ENCODE data around the gene CLEC9A. TPM values are rescaled to one million over a fixed set of nuclear protein-coding genes. Genes with fewer than 3 reads are reported as not detected.

CLEC9A gene
- total and polyA plus RNA-seq, 10 of the 15 experiments (the other 5 are each of a cell fraction or from before 2014, with no cell fraction given), result not detected

DNA sequence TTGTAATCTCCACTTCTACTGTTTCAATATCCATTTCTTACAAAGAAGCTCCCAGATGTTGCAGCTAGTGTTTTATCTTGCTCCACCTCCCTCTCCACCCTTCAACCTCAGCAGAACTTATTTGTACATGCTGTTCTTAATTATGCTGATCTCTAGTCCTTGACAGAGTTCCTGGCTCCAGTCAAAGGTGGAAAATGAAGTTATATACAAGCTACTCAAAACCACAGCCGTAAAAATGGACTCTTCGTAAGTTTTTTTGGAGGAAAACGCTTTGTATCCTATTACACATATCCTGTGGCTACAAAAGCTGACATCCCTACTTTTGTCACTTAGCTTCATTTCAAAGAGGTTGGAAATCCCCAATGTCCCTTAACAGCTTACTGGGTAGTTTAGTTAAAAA, 67.0 kb downstream of the CLEC9A start:
- no peaks in the 10 kb centered on the region for H3K79me2 ChIP-seq (ENCODE audit: control insufficient read depth, insufficient read depth, low read length)
- no peak overlapping the region for H2AFZ ChIP-seq (ENCODE audit: control insufficient read depth, low read depth, low read length)
- no peak overlapping the region for H3K4me3 ChIP-seq
- no peak overlapping the region for H3K9ac ChIP-seq (ENCODE audit: control insufficient read depth, insufficient read depth, low read length)
- no peak for FAIRE-seq
- TF ChIP-seq YY1 (IDR thresholded peaks at IDR 0.05; ENCODE audit: low read depth, low read length) (no peak), ZZZ3 (IDR thresholded peaks at IDR 0.05; ENCODE audit: control insufficient read depth, insufficient read length, low read depth) (no peak), CHD1 (IDR thresholded peaks at IDR 0.05; ENCODE audit: low read depth, low read length) (no peak), RELA (IDR thresholded peaks at IDR 0.05; ENCODE audit: borderline replicate concordance, partially characterized antibody) (no peak), IKZF2 (IDR thresholded peaks at IDR 0.05) (no peak), MEF2B (IDR thresholded peaks at IDR 0.05; ENCODE audit: partially characterized antibody, poor library complexity, severe bottlenecking) (no peak), FOXK2 (IDR thresholded peaks at IDR 0.05) (no peak), MYC (IDR thresholded peaks at IDR 0.05; ENCODE audit: insufficient read depth, insufficient read length, insufficient replicate concordance, low read length, severe bottlenecking) (no peak)
- TF ChIP-seq, protein P1, sequence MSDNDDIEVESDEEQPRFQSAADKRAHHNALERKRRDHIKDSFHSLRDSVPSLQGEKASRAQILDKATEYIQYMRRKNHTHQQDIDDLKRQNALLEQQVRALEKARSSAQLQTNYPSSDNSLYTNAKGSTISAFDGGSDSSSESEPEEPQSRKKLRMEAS (IDR thresholded peaks at IDR 0.05; ENCODE audit: low read depth, low read length), result no peak
- TF ChIP-seq, protein P2, sequence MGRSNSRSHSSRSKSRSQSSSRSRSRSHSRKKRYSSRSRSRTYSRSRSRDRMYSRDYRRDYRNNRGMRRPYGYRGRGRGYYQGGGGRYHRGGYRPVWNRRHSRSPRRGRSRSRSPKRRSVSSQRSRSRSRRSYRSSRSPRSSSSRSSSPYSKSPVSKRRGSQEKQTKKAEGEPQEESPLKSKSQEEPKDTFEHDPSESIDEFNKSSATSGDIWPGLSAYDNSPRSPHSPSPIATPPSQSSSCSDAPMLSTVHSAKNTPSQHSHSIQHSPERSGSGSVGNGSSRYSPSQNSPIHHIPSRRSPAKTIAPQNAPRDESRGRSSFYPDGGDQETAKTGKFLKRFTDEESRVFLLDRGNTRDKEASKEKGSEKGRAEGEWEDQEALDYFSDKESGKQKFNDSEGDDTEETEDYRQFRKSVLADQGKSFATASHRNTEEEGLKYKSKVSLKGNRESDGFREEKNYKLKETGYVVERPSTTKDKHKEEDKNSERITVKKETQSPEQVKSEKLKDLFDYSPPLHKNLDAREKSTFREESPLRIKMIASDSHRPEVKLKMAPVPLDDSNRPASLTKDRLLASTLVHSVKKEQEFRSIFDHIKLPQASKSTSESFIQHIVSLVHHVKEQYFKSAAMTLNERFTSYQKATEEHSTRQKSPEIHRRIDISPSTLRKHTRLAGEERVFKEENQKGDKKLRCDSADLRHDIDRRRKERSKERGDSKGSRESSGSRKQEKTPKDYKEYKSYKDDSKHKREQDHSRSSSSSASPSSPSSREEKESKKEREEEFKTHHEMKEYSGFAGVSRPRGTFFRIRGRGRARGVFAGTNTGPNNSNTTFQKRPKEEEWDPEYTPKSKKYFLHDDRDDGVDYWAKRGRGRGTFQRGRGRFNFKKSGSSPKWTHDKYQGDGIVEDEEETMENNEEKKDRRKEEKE (IDR thresholded peaks at IDR 0.05), result no peak
- TF ChIP-seq, protein P3, sequence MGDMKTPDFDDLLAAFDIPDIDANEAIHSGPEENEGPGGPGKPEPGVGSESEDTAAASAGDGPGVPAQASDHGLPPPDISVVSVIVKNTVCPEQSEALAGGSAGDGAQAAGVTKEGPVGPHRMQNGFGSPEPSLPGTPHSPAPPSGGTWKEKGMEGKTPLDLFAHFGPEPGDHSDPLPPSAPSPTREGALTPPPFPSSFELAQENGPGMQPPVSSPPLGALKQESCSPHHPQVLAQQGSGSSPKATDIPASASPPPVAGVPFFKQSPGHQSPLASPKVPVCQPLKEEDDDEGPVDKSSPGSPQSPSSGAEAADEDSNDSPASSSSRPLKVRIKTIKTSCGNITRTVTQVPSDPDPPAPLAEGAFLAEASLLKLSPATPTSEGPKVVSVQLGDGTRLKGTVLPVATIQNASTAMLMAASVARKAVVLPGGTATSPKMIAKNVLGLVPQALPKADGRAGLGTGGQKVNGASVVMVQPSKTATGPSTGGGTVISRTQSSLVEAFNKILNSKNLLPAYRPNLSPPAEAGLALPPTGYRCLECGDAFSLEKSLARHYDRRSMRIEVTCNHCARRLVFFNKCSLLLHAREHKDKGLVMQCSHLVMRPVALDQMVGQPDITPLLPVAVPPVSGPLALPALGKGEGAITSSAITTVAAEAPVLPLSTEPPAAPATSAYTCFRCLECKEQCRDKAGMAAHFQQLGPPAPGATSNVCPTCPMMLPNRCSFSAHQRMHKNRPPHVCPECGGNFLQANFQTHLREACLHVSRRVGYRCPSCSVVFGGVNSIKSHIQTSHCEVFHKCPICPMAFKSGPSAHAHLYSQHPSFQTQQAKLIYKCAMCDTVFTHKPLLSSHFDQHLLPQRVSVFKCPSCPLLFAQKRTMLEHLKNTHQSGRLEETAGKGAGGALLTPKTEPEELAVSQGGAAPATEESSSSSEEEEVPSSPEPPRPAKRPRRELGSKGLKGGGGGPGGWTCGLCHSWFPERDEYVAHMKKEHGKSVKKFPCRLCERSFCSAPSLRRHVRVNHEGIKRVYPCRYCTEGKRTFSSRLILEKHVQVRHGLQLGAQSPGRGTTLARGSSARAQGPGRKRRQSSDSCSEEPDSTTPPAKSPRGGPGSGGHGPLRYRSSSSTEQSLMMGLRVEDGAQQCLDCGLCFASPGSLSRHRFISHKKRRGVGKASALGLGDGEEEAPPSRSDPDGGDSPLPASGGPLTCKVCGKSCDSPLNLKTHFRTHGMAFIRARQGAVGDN (IDR thresholded peaks at IDR 0.05), result no peak
- TF ChIP-seq, protein P4, sequence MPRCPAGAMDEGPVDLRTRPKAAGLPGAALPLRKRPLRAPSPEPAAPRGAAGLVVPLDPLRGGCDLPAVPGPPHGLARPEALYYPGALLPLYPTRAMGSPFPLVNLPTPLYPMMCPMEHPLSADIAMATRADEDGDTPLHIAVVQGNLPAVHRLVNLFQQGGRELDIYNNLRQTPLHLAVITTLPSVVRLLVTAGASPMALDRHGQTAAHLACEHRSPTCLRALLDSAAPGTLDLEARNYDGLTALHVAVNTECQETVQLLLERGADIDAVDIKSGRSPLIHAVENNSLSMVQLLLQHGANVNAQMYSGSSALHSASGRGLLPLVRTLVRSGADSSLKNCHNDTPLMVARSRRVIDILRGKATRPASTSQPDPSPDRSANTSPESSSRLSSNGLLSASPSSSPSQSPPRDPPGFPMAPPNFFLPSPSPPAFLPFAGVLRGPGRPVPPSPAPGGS (IDR thresholded peaks at IDR 0.05; ENCODE audit: borderline replicate concordance, insufficient read depth, low read depth, low read length, poor library complexity, severe bottlenecking), result no peak
- intact Hi-C loops (cut with micrococcal nuclease; ENCODE audit: unreplicated experiment) (no loop called here), in situ Hi-C loops (cut with MboI) (no loop called here)
- RAD21 ChIA-PET (ENCODE audit: unreplicated experiment), result no interaction called here
- DNase-seq (ENCODE audit: low read depth, low spot score), result no peak
- POLR2A ChIA-PET, result no interaction called here
- CTCF ChIA-PET, result interaction anchor here (0.6 to 2.4 kb wide), 5 partner anchors 36 to 176 kb away, joined by 3 to 5 read pairs (median 3); no protein-coding TSS in a partner anchor
- SMC1A ChIA-PET (ENCODE audit: uncharacterized antibody, unreplicated experiment), result interaction anchor here (0.8 to 1.8 kb wide), 3 partner anchors 17 to 33 kb away, joined by 3 to 4 read pairs (median 3); partner anchors contain the start of gene CLEC7A
- H4K20me1 ChIP-seq (ENCODE audit: control insufficient read depth, insufficient read depth), result no peaks in the 10 kb centered on the region
- H3K4me1 ChIP-seq (ENCODE audit: control insufficient read depth, insufficient read depth, low read length), result no peaks in the 10 kb centered on the region
- H3K9me3 ChIP-seq (replicated peaks; ENCODE audit: control insufficient read depth, insufficient read depth, low read length), result no peaks in the 10 kb centered on the region
- no TSS peak for BruUV-seq (replicated peaks)
- H3K27me3 ChIP-seq (replicated peaks in 1 of 2; ENCODE audit: control insufficient read depth in 2 of 2, insufficient read depth in 2 of 2, low read length in 1 of 2), result no peaks in the 10 kb centered on the region
- H3K27ac ChIP-seq (ENCODE audit: control insufficient read depth, insufficient read depth), result no peak overlapping the region
- H3K36me3 ChIP-seq (ENCODE audit: control insufficient read depth in 2 of 2, insufficient read depth in 2 of 2, low read length in 1 of 2), result no peaks in the 10 kb centered on the region
- H3K4me2 ChIP-seq (ENCODE audit: control insufficient read depth, insufficient read depth), result no peak overlapping the region
- ATAC-seq, result no peak
- 17% methylated on average over 3 of the region's 3 CpGs for WGBS (ENCODE audit: insufficient coverage, insufficient replicate concordance, low lambda C conversion rate, missing lambda C conversion rate)

Data from GM12878 (cell line).